ENCODE measurements around the gene HS3ST3A1.

Gene HS3ST3A1

DNA sequence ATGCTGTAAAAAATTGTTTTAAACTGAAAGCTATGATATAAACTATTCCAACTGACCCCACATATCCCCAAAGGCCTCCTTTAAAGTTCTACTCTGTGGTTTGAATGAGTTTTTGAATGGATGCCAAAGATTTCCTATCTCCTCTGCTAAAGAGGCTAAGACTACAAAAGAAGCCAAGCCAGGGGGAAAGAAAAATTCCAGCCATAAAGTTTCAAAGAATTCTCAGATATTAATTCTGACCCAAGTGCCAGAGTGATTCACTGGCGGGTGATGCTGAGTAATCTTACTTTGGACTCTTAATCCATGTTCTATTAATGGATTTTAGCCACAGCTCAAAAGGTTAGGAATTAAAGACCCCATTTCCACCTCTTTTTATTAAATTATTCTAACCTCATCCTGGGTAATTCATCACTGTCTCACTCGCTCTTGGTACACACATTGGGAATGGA is 60.7 kb downstream of the HS3ST3A1 start:
- Histone ChIP-seq H3K9me3 (ENCODE audit: control insufficient read depth, low read length) (no peaks in the 10 kb centered on the region), H3K4me1 (ENCODE audit: control insufficient read depth, insufficient read depth, low read length) (no peaks in the 10 kb centered on the region), H3K27me3 (ENCODE audit: control insufficient read depth, insufficient read depth, low read length, poor library complexity, severe bottlenecking) (no peaks in the 10 kb centered on the region), H3K27ac (ENCODE audit: insufficient read depth, low read depth, low read length, poor library complexity, severe bottlenecking) (no peak overlapping the region), H3K36me3 (ENCODE audit: control insufficient read depth, insufficient read depth, low read length) (no peaks in the 10 kb centered on the region), H3K4me3 (ENCODE audit: insufficient read depth, low read depth, low read length) (no peak overlapping the region)
- WGBS, 2 experiments, result 89 to 94% methylated on average over 2 of the region's 2 CpGs

DNA sequence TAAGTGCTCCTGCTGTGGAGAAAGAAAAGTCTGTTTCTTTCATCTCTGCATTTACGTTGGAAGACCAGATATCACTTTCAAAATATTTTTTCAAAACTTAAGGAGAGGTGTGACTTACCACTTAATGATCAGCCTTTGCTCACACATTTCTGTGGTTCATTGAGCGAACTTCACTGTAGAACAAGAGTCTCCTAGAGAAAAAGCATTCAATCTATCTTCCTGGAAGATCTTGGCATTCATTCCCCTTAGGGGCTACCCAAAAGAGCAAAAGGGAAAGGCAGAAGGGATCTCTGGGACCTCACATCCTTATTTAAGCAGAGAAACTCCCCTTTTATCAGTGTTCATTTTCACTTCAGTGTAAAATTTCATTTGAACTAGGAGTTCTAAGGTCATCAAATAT is 61.2 kb downstream of the HS3ST3A1 start:
- Histone ChIP-seq H3K36me3 (ENCODE audit: control insufficient read depth, insufficient read depth, low read length) (no peaks in the 10 kb centered on the region), H3K4me3 (ENCODE audit: insufficient read depth, low read depth, low read length) (no peak overlapping the region), H3K9me3 (ENCODE audit: control insufficient read depth, low read length) (no peaks in the 10 kb centered on the region), H3K27ac (ENCODE audit: insufficient read depth, low read depth, low read length, poor library complexity, severe bottlenecking) (no peak overlapping the region), H3K27me3 (ENCODE audit: control insufficient read depth, insufficient read depth, low read length, poor library complexity, severe bottlenecking) (no peaks in the 10 kb centered on the region), H3K4me1 (ENCODE audit: control insufficient read depth, insufficient read depth, low read length) (no peaks in the 10 kb centered on the region)
- WGBS, 2 experiments, result 92 to 100% methylated on average over 2 of the region's 2 CpGs

DNA sequence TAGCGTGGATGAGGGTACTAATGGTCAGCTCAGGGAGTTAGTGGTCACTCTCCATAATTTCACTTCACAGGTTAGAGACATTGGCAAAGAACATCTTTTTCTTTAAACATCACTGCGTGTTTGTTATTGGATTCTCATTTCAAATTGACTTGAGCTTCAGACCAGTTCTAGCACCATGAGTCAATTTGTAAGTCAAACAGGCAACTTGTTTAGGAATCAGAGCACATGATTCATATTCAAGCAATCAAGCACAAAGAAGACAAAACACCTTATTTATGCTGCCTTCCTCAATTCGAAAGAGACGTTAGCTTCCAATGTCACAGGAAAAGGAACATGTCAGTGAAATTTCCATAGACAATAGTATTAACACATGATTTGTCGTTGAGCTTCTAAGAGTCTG is 62.3 kb downstream of the HS3ST3A1 start:
- Histone ChIP-seq H3K27me3 (ENCODE audit: control insufficient read depth, insufficient read depth, low read length, poor library complexity, severe bottlenecking) (no peaks in the 10 kb centered on the region), H3K9me3 (ENCODE audit: control insufficient read depth, low read length) (no peaks in the 10 kb centered on the region), H3K36me3 (ENCODE audit: control insufficient read depth, insufficient read depth, low read length) (no peaks in the 10 kb centered on the region), H3K4me1 (ENCODE audit: control insufficient read depth, insufficient read depth, low read length) (no peaks in the 10 kb centered on the region), H3K4me3 (ENCODE audit: insufficient read depth, low read depth, low read length) (no peak overlapping the region), H3K27ac (ENCODE audit: insufficient read depth, low read depth, low read length, poor library complexity, severe bottlenecking) (no peak overlapping the region)
- WGBS, 2 experiments, result 91 to 99% methylated on average over 5 of the region's 5 CpGs

DNA sequence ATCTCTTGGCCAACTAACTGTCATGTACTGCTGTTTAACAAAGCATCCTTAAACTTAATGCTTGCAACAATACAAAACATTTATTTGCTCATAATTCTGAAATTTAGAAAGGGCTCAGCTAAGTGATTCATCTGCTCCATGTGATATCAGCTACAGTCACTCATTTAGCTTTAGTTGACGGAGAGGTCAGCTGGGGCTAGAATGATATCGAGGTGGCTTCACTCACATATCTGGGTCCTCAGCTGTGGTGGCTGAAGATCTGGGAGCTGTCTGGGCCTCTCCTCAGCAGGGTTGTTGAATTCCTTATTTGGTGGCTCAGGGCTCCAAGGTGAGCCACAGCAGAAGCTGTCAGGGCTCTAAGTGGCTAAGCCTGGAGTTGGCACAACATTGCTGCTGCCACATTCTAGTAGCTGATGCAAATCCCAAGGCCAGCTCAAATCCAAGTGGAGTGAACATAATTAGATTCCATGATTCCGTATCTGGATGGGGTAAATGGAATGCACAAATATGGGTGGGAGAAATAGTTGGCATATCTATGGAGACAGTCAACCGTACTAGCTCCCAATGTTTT is 62.8 kb downstream of the HS3ST3A1 start:
- Histone ChIP-seq H3K9me3 (ENCODE audit: control insufficient read depth, low read length) (no peaks in the 10 kb centered on the region), H3K36me3 (ENCODE audit: control insufficient read depth, insufficient read depth, low read length) (no peaks in the 10 kb centered on the region), H3K4me1 (ENCODE audit: control insufficient read depth, insufficient read depth, low read length) (no peaks in the 10 kb centered on the region), H3K27me3 (ENCODE audit: control insufficient read depth, insufficient read depth, low read length, poor library complexity, severe bottlenecking) (no peaks in the 10 kb centered on the region), H3K4me3 (ENCODE audit: insufficient read depth, low read depth, low read length) (no peak overlapping the region), H3K27ac (ENCODE audit: insufficient read depth, low read depth, low read length, poor library complexity, severe bottlenecking) (no peak overlapping the region)
- 96% methylated on average over 4 of the region's 4 CpGs for WGBS, 2 experiments

DNA sequence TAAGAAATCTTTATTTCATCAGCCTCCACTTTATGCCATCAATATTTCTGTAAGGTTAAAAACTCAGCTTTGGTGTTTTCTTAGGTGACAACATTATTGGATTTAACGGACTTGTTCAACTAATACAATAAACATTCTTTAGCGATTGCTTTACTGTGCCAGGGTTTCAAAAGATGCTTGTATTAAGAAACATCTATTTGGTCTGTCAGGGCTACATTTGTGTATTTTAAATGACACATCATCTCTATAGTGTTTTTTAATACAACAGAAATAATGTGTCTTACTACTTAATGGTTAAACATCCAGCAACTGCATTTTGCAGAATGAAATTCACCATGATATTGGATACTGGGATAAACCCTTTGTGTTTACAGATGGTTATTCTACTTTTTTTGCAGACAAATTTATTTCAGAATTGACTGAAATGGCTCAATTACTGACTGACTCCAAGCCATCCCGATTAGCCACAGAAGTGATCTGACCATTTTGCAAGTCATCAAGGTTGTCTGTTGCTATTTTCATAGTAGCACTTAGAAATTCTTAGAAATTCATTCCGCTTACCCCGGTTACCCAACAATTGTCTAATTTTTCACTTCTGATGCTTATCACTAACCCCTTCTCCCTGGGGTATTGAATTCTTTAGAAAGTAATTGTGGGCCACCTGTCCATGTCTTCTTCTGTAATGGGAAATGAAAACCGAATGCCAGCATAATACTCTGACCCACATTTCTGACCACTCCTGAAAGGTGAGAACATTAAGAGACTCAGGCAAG is 63.7 kb downstream of the HS3ST3A1 start:
- H3K36me3 ChIP-seq (ENCODE audit: control insufficient read depth, insufficient read depth, low read length), result no peaks in the 10 kb centered on the region
- H3K4me3 ChIP-seq (ENCODE audit: insufficient read depth, low read depth, low read length), result no peak overlapping the region
- no peak overlapping the region for H3K27ac ChIP-seq (ENCODE audit: insufficient read depth, low read depth, low read length, poor library complexity, severe bottlenecking)
- H3K27me3 ChIP-seq (ENCODE audit: control insufficient read depth, insufficient read depth, low read length, poor library complexity, severe bottlenecking), result no peaks in the 10 kb centered on the region
- no peaks in the 10 kb centered on the region for H3K4me1 ChIP-seq (ENCODE audit: control insufficient read depth, insufficient read depth, low read length)
- H3K9me3 ChIP-seq (ENCODE audit: control insufficient read depth, low read length), result no peaks in the 10 kb centered on the region
- 95 to 96% methylated on average over 4 to 6 of the region's 6 CpGs for WGBS, 2 experiments

DNA sequence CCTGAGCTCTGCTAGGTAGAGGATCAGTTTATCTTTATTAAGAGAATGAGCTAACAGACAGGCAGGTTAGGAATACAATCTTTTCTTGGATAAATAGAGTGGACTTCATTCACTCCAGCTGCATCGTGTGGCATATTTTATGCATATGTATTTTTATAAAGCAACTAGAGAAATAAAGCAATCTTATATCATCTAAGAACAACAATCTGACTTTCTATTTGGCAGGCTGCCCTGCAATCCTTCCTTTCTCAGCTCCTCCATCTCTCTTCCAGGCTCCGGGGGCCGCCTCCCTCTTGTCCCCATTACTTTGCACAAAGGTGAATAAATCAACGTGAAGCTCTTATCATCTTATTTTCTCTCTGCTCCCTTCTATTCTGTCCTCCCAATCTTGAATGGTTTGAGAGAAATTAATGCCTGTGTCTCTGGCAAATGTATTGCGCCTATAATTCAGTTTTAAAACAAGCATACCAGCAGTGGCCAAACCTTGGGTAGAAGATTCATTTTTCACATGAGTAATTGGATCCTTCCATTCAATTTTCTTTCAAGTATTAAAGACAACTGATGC is 64.5 kb downstream of the HS3ST3A1 start:
- Histone ChIP-seq H3K27me3 (ENCODE audit: control insufficient read depth, insufficient read depth, low read length, poor library complexity, severe bottlenecking) (no peaks in the 10 kb centered on the region), H3K27ac (ENCODE audit: insufficient read depth, low read depth, low read length, poor library complexity, severe bottlenecking) (no peak overlapping the region), H3K36me3 (ENCODE audit: control insufficient read depth, insufficient read depth, low read length) (no peaks in the 10 kb centered on the region), H3K4me3 (ENCODE audit: insufficient read depth, low read depth, low read length) (no peak overlapping the region), H3K4me1 (ENCODE audit: control insufficient read depth, insufficient read depth, low read length) (no peaks in the 10 kb centered on the region), H3K9me3 (ENCODE audit: control insufficient read depth, low read length) (no peaks in the 10 kb centered on the region)
- WGBS, 2 experiments, result 75 to 99% methylated on average over 4 to 5 of the region's 5 CpGs

DNA sequence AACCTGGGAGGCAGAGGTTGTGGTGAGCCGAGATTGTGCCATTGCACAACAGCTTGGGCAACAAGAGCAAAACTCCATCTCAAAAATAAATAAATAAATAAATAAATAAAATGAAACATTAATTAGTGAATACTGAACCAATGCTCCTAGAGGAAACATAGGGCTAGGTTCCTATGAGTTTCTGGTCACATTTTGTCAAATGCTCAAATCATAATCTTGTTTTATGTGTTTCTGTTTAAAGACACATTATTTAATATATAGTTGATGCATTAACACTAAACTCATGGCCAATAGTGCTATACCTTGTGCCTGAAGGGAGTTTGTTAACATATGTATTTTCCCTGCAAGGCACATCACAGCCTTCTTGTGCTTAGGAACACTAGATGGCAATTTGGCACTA is 66.8 kb downstream of the HS3ST3A1 start:
- no peaks in the 10 kb centered on the region for H3K36me3 ChIP-seq (ENCODE audit: control insufficient read depth, insufficient read depth, low read length)
- WGBS, 2 experiments, result 100% methylated on average over 1 of the region's 1 CpG; no CpG with 5 or more reads in 1 of the 2 experiments

DNA sequence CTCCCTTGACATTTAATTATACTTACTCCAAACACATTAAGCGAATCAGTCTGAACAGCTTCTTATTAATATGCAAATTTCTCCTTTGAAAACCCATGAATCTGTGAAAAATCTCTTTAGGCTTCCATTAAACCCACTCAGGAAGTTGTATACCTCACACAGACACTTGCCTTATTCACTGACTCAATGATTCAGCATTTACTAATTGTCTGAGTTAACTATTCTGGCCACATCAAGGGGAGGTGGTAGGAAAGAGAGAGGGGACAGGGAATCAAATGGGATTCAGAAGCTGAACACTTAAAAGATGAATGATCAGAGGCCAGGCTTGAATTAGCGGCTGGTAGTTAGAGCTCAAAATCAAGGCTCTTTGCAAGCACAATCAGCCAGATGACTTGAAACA is 70.0 kb downstream of the HS3ST3A1 start:
- Histone ChIP-seq H3K27ac (ENCODE audit: insufficient read depth, low read depth, low read length, poor library complexity, severe bottlenecking) (no peak overlapping the region), H3K4me1 (ENCODE audit: control insufficient read depth, insufficient read depth, low read length) (peaks cover 4% of the 10 kb centered on the region), H3K4me3 (ENCODE audit: insufficient read depth, low read depth, low read length) (no peak overlapping the region), H3K27me3 (ENCODE audit: control insufficient read depth, insufficient read depth, low read length, poor library complexity, severe bottlenecking) (no peaks in the 10 kb centered on the region), H3K36me3 (ENCODE audit: control insufficient read depth, insufficient read depth, low read length) (no peaks in the 10 kb centered on the region), H3K9me3 (ENCODE audit: control insufficient read depth, low read length) (no peaks in the 10 kb centered on the region)
- WGBS, 2 experiments, result 44 to 46% methylated on average over 2 of the region's 2 CpGs

More for the DNA sequence above, 66.8 kb downstream of the HS3ST3A1 start:
- Histone ChIP-seq H3K4me1 (ENCODE audit: control insufficient read depth, insufficient read depth, low read length) (no peaks in the 10 kb centered on the region), H3K4me3 (ENCODE audit: insufficient read depth, low read depth, low read length) (no peak overlapping the region), H3K9me3 (ENCODE audit: control insufficient read depth, low read length) (no peaks in the 10 kb centered on the region), H3K27ac (ENCODE audit: insufficient read depth, low read depth, low read length, poor library complexity, severe bottlenecking) (no peak overlapping the region), H3K27me3 (ENCODE audit: control insufficient read depth, insufficient read depth, low read length, poor library complexity, severe bottlenecking) (no peaks in the 10 kb centered on the region)

DNA sequence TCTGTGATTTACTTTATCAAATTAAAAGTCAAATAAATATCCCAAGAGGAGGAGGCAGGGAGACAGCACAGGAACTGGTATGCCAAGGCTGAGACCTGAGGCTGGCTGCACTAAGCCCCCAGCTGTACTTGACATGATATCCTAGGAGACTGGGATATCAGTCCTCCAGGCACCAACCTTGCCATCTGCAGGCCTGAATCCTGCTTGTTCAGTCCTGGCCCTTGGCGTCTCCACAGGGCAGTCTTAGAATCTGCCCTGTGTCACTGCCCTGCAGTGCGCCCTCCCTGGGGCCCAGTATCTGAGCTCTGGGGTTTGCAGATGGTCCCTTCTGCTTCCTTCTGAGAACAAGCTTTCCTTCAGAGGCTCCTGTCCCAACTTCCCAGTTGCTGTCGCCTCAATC is 75.9 kb downstream of the HS3ST3A1 start:
- peaks cover 4% of the 10 kb centered on the region for H3K4me1 ChIP-seq (ENCODE audit: control insufficient read depth, insufficient read depth, low read length)
- H3K27me3 ChIP-seq (ENCODE audit: control insufficient read depth, insufficient read depth, low read length, poor library complexity, severe bottlenecking), result no peaks in the 10 kb centered on the region
- H3K27ac ChIP-seq (ENCODE audit: insufficient read depth, low read depth, low read length, poor library complexity, severe bottlenecking), result no peak overlapping the region
- no peaks in the 10 kb centered on the region for H3K36me3 ChIP-seq (ENCODE audit: control insufficient read depth, insufficient read depth, low read length)
- 84 to 89% methylated on average over 2 to 3 of the region's 3 CpGs for WGBS, 2 experiments
- no peaks in the 10 kb centered on the region for H3K9me3 ChIP-seq (ENCODE audit: control insufficient read depth, low read length)
- no peak overlapping the region for H3K4me3 ChIP-seq (ENCODE audit: insufficient read depth, low read depth, low read length)

DNA sequence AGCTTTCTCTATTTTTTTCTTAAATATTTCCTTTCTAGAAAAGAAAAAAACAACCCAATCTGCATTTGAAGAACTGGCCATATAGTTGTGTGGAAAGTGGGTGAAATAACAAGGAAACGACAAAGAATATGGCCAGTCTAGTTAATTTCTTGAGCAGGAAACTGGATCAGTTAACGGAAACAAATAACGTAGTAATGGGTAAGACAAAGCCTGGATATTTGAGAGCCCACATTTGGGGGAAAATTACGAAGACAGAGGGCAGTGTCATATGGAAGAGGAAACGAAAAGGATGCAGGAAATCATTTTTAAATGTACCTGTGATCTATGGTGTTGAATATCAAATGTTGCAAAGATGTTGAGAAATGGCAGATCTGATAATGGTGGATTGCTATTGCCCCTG is 78.6 kb downstream of the HS3ST3A1 start:
- WGBS, 2 experiments, result 92 to 95% methylated on average over 5 of the region's 5 CpGs
- H3K4me3 ChIP-seq (ENCODE audit: insufficient read depth, low read depth, low read length), result no peak overlapping the region
- H3K9me3 ChIP-seq (ENCODE audit: control insufficient read depth, low read length), result no peaks in the 10 kb centered on the region
- peaks cover 4% of the 10 kb centered on the region for H3K4me1 ChIP-seq (ENCODE audit: control insufficient read depth, insufficient read depth, low read length)
- H3K36me3 ChIP-seq (ENCODE audit: control insufficient read depth, insufficient read depth, low read length), result no peaks in the 10 kb centered on the region
- no peak overlapping the region for H3K27ac ChIP-seq (ENCODE audit: insufficient read depth, low read depth, low read length, poor library complexity, severe bottlenecking)
- H3K27me3 ChIP-seq (ENCODE audit: control insufficient read depth, insufficient read depth, low read length, poor library complexity, severe bottlenecking), result no peaks in the 10 kb centered on the region

Measured in ectodermal cell (in vitro differentiated cells).